Activated CD8-positive, alpha-beta memory T cell treated with anti-CD3 and anti-CD28 coated beads, Interleukin-2, amount 10 ng/mL, durations not matched to agents 7 days and 5 days (primary cell): ENCODE data around the gene FLII. TPM values are rescaled to one million over a fixed set of nuclear protein-coding genes. Genes with fewer than 3 reads are reported as not detected.

Experiments used
- ATAC-seq: fragments of 150-1000 bp; cut with Tn5 transposase; one replicate; pipeline ENCODE4 v1.10.0; 2021; ENCODE audit warnings: moderate library complexity
- CTCF ChIA-PET: fragments of 350-600 bp; sonication (Branson Sonifier 250); formaldehyde crosslinking; loops from one replicate; lab custom pipeline; 2021; ENCODE audit warnings: antibody characterized with exemption; lab: Charles Lee
- DNase-seq: peaks from one replicate; pipeline ENCODE4 v3.0.0-alpha.2; 2020
- H3K27ac Mint-ChIP-seq: one replicate; pipeline ENCODE4 v1.8.0; 2021; ENCODE audit warnings: mild to moderate bottlenecking, mixed read lengths
- H3K27me3 Mint-ChIP-seq: one replicate; pipeline ENCODE4 v1.8.0; 2021; ENCODE audit warnings: mixed read lengths
- H3K36me3 Mint-ChIP-seq: one replicate; pipeline ENCODE4 v1.8.0; 2021; ENCODE audit warnings: mild to moderate bottlenecking, mixed read lengths
- H3K4me1 Mint-ChIP-seq: one replicate; pipeline ENCODE4 v1.8.0; 2021; ENCODE audit warnings: mixed read lengths
- H3K4me3 Mint-ChIP-seq: one replicate; pipeline ENCODE4 v1.8.0; 2021; ENCODE audit warnings: mild to moderate bottlenecking, moderate library complexity, mixed read lengths
- H3K9me3 Mint-ChIP-seq: one replicate; pipeline ENCODE4 v1.8.0; 2022; ENCODE audit warnings: low read depth, mixed read lengths
- total RNA-seq, 2 experiments: library from RNA; stranded (reverse); gene quantifications; one replicate each; pipeline ENCODE4 v1.2.3, GENCODE V29; 2021

Gene FLII
- total RNA-seq, 2 experiments from 2014 or later: 338 to 357 TPM

DNA sequence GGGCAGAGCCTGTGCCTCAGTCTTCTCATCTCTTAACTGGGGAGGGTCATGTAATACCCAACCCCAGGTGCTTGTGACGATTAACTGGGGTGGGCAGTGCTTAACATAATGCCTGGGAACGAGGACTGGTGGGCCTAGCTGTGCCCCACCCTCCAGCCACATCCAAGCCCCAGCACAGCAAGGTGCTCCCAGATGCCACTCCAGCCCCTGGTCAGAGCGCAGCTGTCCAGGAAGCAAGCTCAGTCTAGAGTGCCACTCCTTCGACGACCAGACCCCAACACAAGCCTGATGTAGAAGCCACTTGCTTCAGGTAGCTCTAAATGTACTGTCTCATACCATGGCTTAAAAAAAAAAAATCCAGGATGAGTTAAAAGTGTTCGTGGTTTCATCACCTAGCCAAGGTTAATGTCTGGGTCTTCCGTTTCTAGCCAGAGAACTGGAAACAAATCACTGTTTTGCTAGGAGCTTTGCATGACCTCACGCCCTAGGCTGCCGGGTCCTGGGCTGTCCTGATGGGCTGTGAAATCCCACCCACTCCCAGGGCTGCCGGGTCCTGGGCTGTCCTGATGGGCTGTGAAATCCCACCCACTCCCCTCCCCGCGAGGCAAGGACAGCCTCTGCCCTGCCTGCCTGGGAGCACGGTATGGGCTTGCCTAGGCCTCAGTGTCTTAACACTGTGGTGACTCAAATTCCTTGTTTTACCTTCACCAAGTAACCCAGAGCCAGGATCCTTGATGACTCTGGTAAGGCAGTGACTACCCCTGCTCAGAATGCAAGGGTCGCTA lies 9.6 kb upstream of the FLII start:
- no peaks in the 10 kb centered on the region for H3K27me3 Mint-ChIP-seq
- no peaks in the 10 kb centered on the region for H3K9me3 Mint-ChIP-seq
- CTCF ChIA-PET: interaction anchor here (0.6 to 1.8 kb wide), 3 partner anchors 9 to 173 kb away, joined by 4 to 5 read pairs (median 4); partner anchors contain the start of gene FLII
- H3K4me1 Mint-ChIP-seq: peaks cover 25% of the 10 kb centered on the region
- H3K4me3 Mint-ChIP-seq: no peak overlapping the region
- DNase-seq (no peak), ATAC-seq (peak; percentile 35)
- H3K36me3 Mint-ChIP-seq: peaks cover 11% of the 10 kb centered on the region
- H3K27ac Mint-ChIP-seq: peak overlapping the region; percentile 40

DNA sequence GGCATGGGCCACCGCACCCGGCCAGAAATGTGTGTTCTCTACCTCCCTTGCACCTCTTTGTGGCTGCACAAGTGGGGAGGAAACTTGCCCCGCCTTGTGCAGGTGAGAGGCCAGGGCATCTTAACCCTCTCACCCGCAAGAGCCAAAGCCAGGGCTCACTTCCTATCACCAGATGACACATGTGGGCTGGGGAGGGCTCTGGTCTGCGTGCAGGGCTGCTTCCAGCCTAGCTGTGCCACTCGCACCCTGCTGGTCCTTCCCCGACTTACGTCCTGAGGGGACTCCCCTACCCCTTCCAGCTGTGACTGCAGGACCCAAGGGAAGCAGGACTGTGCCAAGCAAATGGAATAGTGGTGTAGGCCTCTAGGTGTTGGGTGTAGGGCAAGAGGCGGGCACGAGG lies 8.8 kb upstream of the FLII start:
- Mint-ChIP-seq H3K36me3 (peaks cover 7% of the 10 kb centered on the region), H3K9me3 (no peaks in the 10 kb centered on the region), H3K27me3 (no peaks in the 10 kb centered on the region), H3K4me1 (peaks cover 25% of the 10 kb centered on the region), H3K4me3 (no peak overlapping the region), H3K27ac (peak overlapping the region; percentile 40)
- DNase-seq: peak; percentile 53
- ATAC-seq: peak; percentile 42
- CTCF ChIA-PET: interaction anchor here (1.7 kb wide), 1 partner anchor 11 kb away, joined by 5 read pairs; no protein-coding TSS in a partner anchor

DNA sequence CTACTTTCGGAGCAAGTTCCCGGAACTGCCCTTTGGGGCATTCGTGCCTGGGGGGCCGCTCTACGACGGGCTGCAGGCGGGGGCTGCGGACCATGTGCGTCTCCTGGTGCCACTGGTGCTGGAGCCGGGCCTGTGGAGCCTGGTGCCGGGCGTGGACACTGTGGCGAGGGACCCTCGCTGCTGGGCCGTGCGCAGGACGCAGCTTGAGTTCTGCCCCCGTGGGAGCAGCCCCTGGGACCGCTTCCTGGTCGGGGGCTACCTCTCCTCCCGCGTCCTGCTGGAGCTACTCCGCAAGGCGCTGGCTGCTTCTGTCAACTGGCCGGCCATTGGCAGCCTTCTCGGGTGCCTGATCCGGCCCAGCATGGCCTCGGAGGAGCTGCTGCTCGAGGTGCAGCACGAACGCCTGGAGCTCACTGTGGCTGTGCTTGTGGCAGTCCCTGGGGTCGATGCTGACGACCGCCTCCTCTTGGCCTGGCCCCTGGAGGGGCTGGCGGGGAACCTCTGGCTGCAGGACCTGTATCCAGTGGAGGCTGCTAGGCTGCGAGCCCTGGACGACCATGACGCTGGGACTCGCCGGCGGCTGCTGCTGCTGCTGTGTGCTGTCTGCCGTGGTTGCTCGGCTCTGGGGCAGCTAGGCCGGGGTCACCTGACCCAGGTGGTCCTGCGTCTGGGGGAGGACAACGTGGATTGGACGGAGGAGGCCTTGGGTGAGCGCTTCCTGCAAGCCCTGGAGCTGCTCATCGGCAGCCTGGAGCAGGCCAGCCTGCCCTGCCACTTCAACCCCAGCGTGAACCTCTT lies 5.5 kb upstream of the FLII start:
- H3K4me3 Mint-ChIP-seq: no peak overlapping the region
- H3K27me3 Mint-ChIP-seq: no peaks in the 10 kb centered on the region
- DNase-seq: no peak
- no peaks in the 10 kb centered on the region for H3K9me3 Mint-ChIP-seq
- ATAC-seq: no peak
- peaks cover 41% of the 10 kb centered on the region for H3K4me1 Mint-ChIP-seq
- no peak overlapping the region for H3K27ac Mint-ChIP-seq
- CTCF ChIA-PET: no interaction called here
- H3K36me3 Mint-ChIP-seq: peaks cover 3% of the 10 kb centered on the region

DNA sequence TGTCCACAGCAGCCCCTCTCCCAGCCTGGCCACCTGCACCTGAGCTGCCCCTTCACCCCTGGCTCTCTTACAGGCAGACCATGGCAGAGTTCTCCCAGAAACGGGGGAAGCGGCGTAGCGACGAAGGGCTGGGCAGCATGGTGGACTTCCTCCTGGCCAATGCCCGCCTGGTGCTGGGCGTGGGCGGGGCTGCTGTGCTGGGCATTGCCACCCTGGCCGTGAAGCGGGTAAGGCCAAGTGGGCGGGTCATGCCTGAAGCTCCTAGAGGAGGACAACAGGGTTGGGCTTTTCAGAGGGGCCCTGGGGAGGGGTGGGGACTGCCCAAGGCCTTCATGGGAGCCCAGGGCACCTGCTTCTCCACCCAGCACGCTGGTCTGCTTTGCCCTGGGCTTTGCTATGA lies 4.1 kb upstream of the FLII start:
- Mint-ChIP-seq H3K27ac (no peak overlapping the region), H3K4me3 (no peak overlapping the region), H3K27me3 (no peaks in the 10 kb centered on the region), H3K9me3 (no peaks in the 10 kb centered on the region), H3K4me1 (peaks cover 37% of the 10 kb centered on the region), H3K36me3 (peaks cover 6% of the 10 kb centered on the region)
- DNase-seq (no peak), ATAC-seq (no peak)
- CTCF ChIA-PET: interaction anchor here (1.5 kb wide), 1 partner anchor 15 kb away, joined by 4 read pairs; no protein-coding TSS in a partner anchor

DNA sequence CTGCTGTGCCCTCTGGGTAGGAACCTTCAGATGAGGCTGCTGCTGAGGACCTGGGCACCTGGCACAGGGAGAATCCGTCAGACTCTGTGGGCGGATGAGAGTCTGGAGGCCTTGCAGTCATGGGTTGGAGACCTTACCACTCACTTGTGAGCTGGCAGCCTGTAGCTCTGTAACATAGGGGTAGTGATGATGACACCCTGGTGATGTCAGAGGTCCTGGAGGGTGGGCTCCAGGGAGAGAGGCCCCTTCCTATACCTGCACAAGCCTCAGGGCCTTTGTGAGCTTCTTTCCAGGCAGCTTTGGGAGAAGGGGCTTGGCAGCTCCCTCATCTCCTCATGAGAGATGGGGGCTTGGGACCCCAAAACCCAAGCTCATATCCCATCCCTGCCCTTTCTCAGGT lies 3.6 kb upstream of the FLII start:
- CTCF ChIA-PET: interaction anchor here (1.5 kb wide), 1 partner anchor 15 kb away, joined by 4 read pairs; no protein-coding TSS in a partner anchor
- Mint-ChIP-seq H3K27me3 (no peaks in the 10 kb centered on the region), H3K27ac (no peak overlapping the region), H3K4me1 (peaks cover 35% of the 10 kb centered on the region), H3K36me3 (peaks cover 6% of the 10 kb centered on the region), H3K4me3 (peak overlapping the region; percentile 74), H3K9me3 (no peaks in the 10 kb centered on the region)
- no peak for ATAC-seq
- no peak for DNase-seq

DNA sequence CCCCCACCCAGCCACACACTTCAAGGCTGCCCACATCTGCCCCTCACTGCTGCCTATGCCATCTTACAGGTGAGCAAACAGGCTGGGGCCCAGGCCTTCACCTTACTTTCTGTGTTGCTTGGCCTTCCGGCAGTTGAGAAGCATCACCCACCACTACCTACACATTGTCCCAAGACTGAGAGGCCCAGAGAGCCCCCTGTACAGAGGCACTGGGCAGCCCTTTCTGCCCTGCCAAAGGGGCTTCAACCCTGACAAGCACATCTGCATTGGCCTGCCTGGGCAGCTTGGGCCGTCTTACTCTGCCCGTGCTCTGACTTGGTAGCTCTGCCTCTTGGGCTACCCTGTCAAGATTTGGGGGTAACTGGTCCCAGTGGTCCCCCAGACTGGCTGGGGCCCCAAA lies 3.1 kb upstream of the FLII start:
- Mint-ChIP-seq H3K27ac (peak overlapping the region; percentile 83), H3K36me3 (peaks cover 6% of the 10 kb centered on the region), H3K9me3 (no peaks in the 10 kb centered on the region), H3K4me3 (peak overlapping the region; percentile 74), H3K4me1 (peaks cover 35% of the 10 kb centered on the region), H3K27me3 (no peaks in the 10 kb centered on the region)
- CTCF ChIA-PET: interaction anchor here (3.1 kb wide), 1 partner anchor 13 kb away, joined by 9 read pairs; no protein-coding TSS in a partner anchor
- no peak for DNase-seq
- ATAC-seq: no peak

DNA sequence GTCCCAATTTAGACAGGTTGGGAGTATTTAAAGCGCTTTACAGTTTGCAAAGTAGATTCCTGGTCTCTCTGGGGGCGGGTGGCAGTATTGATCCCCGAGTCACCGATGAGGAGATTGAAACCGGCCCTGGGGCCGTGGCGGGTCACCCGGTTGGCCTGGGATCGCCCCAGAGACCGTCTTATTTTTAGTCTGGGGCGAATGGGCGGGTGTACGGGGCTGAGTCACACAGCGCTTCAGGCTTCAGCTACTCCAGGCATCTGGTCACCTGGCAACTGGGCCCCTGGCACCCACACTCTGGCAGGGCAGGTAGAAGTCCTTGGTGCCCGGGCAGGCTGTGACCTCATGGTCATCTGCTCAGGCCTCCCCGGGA lies 2.6 kb upstream of the FLII start:
- peak overlapping the region; percentile 74 for H3K4me3 Mint-ChIP-seq
- no peaks in the 10 kb centered on the region for H3K27me3 Mint-ChIP-seq
- H3K9me3 Mint-ChIP-seq: no peaks in the 10 kb centered on the region
- DNase-seq (peak; percentile 66), ATAC-seq (no peak)
- H3K4me1 Mint-ChIP-seq: peaks cover 36% of the 10 kb centered on the region
- H3K27ac Mint-ChIP-seq: peak overlapping the region; percentile 83
- CTCF ChIA-PET: interaction anchor here (3.1 kb wide), 1 partner anchor 13 kb away, joined by 9 read pairs; no protein-coding TSS in a partner anchor
- peaks cover 9% of the 10 kb centered on the region for H3K36me3 Mint-ChIP-seq

DNA sequence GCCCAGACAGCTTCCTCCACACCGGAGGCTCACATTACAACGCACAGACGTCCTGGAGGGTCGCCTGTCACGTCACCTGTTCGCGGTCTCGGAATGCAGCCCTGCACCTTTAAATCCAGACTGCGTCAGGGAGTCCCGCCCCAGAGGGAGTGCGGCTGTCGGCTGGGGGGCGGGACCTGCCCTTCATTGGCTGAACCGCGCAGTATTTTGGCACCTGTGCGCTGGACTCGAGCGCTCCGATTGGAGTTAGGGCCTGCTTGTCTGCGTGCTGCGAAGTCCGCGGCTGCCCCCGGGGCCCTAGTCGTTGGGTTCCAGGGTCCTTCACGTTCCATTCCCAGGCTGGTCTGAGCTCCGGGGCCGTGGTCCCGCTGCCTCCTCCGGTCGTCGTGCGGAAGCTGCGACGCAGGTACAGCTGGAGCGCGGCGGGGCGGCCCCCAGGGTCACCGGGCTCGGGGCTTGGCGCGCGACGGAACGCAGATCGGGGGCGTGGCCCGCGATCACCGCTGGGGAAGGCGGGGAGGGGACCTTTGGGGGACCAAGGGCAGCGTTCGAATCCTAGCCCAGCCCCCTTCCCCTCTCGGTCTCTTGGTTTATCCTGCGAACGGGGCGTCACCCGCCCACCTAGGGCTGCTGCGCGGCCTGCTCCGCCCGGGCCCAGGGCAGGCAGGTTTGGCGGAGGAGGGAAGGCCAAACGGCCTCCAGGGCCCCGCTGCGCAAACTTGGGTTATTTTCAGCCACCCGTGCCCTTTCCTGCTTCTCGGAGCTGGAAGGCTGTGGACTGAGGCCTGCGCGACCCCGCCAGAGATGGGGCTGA lies 2.0 kb upstream of the FLII start, which contains the start of gene MIEF2:
Gene MIEF2, plus strand, starts transcription at position 331 of the 814 bp plus-strand sequence. CDS start 2,059 bp downstream, outside the sequence.
- no peaks in the 10 kb centered on the region for H3K27me3 Mint-ChIP-seq
- CTCF ChIA-PET: interaction anchor here (3.1 kb wide), 1 partner anchor 12 kb away, joined by 9 read pairs; no protein-coding TSS in a partner anchor
- no peaks in the 10 kb centered on the region for H3K9me3 Mint-ChIP-seq
- peaks cover 41% of the 10 kb centered on the region for H3K4me1 Mint-ChIP-seq
- H3K27ac Mint-ChIP-seq: peak within 1 kb of the TSS; percentile 83
- peak; percentile 90 for ATAC-seq
- peak within 1 kb of the TSS; percentile 74 for H3K4me3 Mint-ChIP-seq
- peaks cover 12% of the 10 kb centered on the region for H3K36me3 Mint-ChIP-seq
- peak; percentile 97 for DNase-seq

DNA sequence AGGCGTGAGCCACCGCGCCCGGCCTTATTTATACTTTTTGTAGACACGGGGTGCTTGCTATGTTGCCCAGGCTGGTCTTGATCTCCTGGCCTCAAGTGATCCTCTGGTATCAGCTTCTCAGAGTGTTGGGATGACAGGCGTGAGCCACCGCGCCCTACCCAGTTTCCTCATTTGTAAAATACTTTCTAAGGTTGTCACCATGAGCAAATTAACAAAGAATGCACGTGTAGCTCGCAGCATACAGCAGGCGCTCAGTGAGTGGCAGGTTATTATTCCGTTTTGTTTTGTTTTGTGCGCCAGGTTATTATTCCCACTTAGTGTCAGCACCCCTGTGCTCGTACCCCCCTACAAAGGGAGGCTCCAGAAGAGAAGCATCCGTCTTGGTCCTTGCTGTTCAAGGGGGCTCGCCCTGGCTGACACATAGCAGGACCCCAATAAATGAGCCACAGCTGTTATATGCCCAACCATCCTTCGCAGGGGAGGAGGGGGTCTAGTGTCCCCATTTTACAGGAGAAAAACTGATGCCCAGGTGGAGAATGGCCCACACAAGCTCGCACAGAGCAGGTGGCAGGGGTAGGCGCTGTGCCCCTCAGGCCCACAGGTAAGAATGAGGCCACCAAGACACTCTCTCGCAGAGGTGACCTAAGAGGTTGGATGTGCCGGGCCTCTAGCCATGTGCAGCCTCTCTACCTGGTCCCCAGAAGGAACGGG lies 1.2 kb upstream of the FLII start:
- peaks cover 13% of the 10 kb centered on the region for H3K36me3 Mint-ChIP-seq
- peaks cover 42% of the 10 kb centered on the region for H3K4me1 Mint-ChIP-seq
- CTCF ChIA-PET: interaction anchor here (3.1 kb wide), 1 partner anchor 11 kb away, joined by 9 read pairs; no protein-coding TSS in a partner anchor
- no peaks in the 10 kb centered on the region for H3K27me3 Mint-ChIP-seq
- DNase-seq (no peak), ATAC-seq (no peak)
- peak overlapping the region; percentile 83 for H3K27ac Mint-ChIP-seq
- H3K4me3 Mint-ChIP-seq: peak overlapping the region; percentile 74
- H3K9me3 Mint-ChIP-seq: no peaks in the 10 kb centered on the region

DNA sequence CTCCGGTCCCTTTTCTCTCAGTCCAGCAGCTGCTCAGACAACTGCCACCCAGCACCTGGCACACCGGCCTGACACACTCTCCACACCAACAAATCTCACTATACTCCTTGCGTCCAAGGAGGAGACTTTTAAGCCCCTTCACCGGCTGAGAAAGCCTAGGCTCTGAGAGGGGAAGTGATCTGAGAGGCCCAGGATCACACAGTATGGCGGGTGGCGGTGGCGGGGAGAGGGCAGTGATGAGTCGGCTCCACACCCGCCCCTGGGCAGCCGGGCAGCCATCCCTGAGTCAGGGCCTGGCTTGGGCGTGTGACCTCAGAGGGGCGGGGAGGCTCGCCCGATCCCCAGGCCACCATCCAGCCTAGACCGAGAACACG lies 569 bp downstream of the FLII start:
- DNase-seq: peak; percentile 71
- peaks cover 42% of the 10 kb centered on the region for H3K4me1 Mint-ChIP-seq
- CTCF ChIA-PET: interaction anchor here (1.1 to 2.0 kb wide), 2 partner anchors 9 to 35 kb away, joined by 3 to 5 read pairs; no protein-coding TSS in a partner anchor
- H3K27ac Mint-ChIP-seq: peak overlapping the region; percentile 88
- peak; percentile 24 for ATAC-seq
- peaks cover 17% of the 10 kb centered on the region for H3K36me3 Mint-ChIP-seq
- H3K27me3 Mint-ChIP-seq: no peaks in the 10 kb centered on the region
- peak overlapping the region; percentile 98 for H3K4me3 Mint-ChIP-seq
- H3K9me3 Mint-ChIP-seq: no peaks in the 10 kb centered on the region

DNA sequence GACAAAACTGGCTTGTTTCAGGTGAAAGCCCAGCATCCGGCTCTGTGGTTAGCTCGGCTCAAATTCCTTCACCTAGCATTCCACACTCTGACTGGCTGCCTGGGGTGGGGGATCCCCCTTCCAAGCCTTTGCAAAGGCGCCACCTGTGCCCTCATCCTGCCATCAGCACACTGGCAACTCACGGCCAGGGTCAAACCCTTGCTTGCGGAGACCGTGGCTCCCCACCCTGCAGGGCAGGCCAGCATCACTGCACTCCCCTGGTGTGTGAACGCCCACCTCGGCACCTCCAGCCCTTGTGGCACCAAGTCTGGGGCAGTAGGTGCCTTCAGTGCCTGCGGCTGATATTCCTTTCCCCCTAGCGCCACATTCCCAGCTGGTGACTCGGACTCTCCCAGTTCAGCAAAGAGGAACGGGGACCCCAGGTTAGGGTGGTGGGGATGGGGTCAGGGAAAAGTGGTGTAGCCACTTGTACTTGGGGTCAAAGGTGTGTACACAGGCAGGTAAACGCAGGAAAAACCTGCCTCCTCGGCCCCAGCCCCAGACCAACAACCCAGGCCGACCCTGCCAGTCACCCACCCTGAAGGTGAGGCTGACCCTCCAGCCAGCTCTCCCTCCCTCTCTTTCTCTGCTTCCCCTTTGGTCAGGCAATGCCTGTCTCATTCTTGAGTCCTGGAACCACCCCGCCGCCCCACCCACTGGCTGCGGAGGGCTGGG lies 1.1 kb downstream of the FLII start:
- DNase-seq: no peak
- CTCF ChIA-PET: interaction anchor here (1.1 to 2.5 kb wide), 3 partner anchors 9 to 34 kb away, joined by 3 to 5 read pairs (median 5); no protein-coding TSS in a partner anchor
- peaks cover 42% of the 10 kb centered on the region for H3K4me1 Mint-ChIP-seq
- H3K4me3 Mint-ChIP-seq: peak overlapping the region; percentile 98
- no peak for ATAC-seq
- H3K36me3 Mint-ChIP-seq: peaks cover 22% of the 10 kb centered on the region
- peak overlapping the region; percentile 88 for H3K27ac Mint-ChIP-seq
- H3K9me3 Mint-ChIP-seq: no peaks in the 10 kb centered on the region
- no peaks in the 10 kb centered on the region for H3K27me3 Mint-ChIP-seq
